HEK293 (cell line): ENCODE data around the gene SYCP3.

ENCODE experiments used
- GLIS1 ChIP-seq: fragments of 450-650 bp; formaldehyde crosslinking; IDR thresholded peaks from 2 replicates; pipeline ENCODE4 v1.5.1; 2016; ENCODE audit warnings: missing biosample characterization, missing genetic modification characterization
- ZIC2 ChIP-seq: fragments of 450-650 bp; formaldehyde crosslinking; IDR thresholded peaks from 2 replicates; pipeline ENCODE4 v1.5.1; 2016; ENCODE audit warnings: missing biosample characterization, missing genetic modification characterization
- ZNF138 ChIP-seq: fragments of 450-650 bp; formaldehyde crosslinking; IDR thresholded peaks from 2 replicates; pipeline ENCODE4 v1.5.1; 2016; ENCODE audit warnings: missing biosample characterization, missing genetic modification characterization, borderline replicate concordance
- ZNF416 ChIP-seq: fragments of 450-650 bp; formaldehyde crosslinking; IDR thresholded peaks from 2 replicates; pipeline ENCODE4 v1.5.1; 2016; ENCODE audit warnings: missing biosample characterization, missing genetic modification characterization
- ZNF529 ChIP-seq: fragments of 450-650 bp; formaldehyde crosslinking; IDR thresholded peaks from 2 replicates; pipeline ENCODE4 v1.5.1; 2017; ENCODE audit warnings: missing genetic modification characterization, missing biosample characterization; ENCODE audit not compliant: insufficient replicate concordance
- TF ChIP-seq, protein P1 (sequence below): sonication (generic); formaldehyde crosslinking; IDR thresholded peaks from 2 replicates; pipeline ENCODE4 v1.8.1; 2022; ENCODE audit warnings: mild to moderate bottlenecking, moderate library complexity, missing genetic modification reagents
- TF ChIP-seq, protein P2 (sequence below): fragments of 450-650 bp; formaldehyde crosslinking; IDR thresholded peaks from 2 replicates; pipeline ENCODE4 v1.5.1; 2016; ENCODE audit warnings: missing biosample characterization, missing genetic modification characterization
- TF ChIP-seq, protein P3 (sequence below): fragments of 450-650 bp; formaldehyde crosslinking; IDR thresholded peaks from 2 replicates; pipeline ENCODE4 v1.5.1; 2016; ENCODE audit warnings: missing biosample characterization, missing genetic modification characterization
- TF ChIP-seq, protein P4 (sequence below): fragments of 450-650 bp; formaldehyde crosslinking; IDR thresholded peaks from 2 replicates; pipeline ENCODE4; 2016; ENCODE audit warnings: missing biosample characterization, missing genetic modification characterization

DNA sequence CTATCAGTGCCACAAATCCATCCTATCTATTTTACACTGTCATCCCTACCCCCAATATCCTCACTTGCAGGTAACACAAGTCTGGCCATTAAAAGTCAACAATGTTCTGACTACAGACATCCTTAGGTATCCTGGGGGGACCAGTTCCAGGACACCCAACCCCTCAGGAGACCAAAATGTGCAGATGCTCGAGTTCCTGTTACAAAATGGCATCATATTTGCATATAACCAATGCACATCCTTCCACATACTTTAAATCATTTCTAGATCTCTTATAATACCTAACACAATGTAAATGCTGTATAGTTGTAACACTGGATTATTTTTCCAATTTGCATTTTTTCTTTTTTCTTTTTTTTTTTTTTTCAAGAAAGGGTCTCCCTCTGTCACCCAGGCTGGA, 6.9 kb downstream of the SYCP3 start:
- no peak for TF ChIP-seq GLIS1 (tag by site-specific recombination)
- no peak for TF ChIP-seq ZNF529
- TF ChIP-seq, protein P1, sequence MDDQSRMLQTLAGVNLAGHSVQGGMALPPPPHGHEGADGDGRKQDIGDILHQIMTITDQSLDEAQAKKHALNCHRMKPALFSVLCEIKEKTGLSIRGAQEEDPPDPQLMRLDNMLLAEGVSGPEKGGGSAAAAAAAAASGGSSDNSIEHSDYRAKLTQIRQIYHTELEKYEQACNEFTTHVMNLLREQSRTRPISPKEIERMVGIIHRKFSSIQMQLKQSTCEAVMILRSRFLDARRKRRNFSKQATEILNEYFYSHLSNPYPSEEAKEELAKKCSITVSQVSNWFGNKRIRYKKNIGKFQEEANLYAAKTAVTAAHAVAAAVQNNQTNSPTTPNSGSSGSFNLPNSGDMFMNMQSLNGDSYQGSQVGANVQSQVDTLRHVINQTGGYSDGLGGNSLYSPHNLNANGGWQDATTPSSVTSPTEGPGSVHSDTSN (CRISPR knock-in tag) = no peak
- TF ChIP-seq, protein P2, sequence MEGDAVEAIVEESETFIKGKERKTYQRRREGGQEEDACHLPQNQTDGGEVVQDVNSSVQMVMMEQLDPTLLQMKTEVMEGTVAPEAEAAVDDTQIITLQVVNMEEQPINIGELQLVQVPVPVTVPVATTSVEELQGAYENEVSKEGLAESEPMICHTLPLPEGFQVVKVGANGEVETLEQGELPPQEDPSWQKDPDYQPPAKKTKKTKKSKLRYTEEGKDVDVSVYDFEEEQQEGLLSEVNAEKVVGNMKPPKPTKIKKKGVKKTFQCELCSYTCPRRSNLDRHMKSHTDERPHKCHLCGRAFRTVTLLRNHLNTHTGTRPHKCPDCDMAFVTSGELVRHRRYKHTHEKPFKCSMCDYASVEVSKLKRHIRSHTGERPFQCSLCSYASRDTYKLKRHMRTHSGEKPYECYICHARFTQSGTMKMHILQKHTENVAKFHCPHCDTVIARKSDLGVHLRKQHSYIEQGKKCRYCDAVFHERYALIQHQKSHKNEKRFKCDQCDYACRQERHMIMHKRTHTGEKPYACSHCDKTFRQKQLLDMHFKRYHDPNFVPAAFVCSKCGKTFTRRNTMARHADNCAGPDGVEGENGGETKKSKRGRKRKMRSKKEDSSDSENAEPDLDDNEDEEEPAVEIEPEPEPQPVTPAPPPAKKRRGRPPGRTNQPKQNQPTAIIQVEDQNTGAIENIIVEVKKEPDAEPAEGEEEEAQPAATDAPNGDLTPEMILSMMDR (tag by site-specific recombination) = no peak
- TF ChIP-seq ZIC2 (tag by site-specific recombination) = no peak
- TF ChIP-seq ZNF416 (tag by site-specific recombination) = no peak
- TF ChIP-seq, protein P3, sequence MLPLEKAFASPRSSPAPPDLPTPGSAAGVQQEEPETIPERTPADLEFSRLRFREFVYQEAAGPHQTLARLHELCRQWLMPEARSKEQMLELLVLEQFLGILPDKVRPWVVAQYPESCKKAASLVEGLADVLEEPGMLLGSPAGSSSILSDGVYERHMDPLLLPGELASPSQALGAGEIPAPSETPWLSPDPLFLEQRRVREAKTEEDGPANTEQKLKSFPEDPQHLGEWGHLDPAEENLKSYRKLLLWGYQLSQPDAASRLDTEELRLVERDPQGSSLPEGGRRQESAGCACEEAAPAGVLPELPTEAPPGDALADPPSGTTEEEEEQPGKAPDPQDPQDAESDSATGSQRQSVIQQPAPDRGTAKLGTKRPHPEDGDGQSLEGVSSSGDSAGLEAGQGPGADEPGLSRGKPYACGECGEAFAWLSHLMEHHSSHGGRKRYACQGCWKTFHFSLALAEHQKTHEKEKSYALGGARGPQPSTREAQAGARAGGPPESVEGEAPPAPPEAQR (tag by site-specific recombination) = no peak
- TF ChIP-seq, protein P4, sequence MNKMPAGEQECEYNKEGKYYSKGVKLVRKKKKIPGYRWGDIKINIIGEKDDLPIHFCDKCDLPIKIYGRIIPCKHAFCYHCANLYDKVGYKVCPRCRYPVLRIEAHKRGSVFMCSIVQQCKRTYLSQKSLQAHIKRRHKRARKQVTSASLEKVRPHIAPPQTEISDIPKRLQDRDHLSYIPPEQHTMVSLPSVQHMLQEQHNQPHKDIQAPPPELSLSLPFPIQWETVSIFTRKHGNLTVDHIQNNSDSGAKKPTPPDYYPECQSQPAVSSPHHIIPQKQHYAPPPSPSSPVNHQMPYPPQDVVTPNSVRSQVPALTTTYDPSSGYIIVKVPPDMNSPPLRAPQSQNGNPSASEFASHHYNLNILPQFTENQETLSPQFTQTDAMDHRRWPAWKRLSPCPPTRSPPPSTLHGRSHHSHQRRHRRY (tag by site-specific recombination) = no peak
- no peak for TF ChIP-seq ZNF138 (tag by site-specific recombination)
